ENCODE measurements around the gene AGTRAP.
A peak's percentile ranks its signal among the peaks of the same experiment; 100 is the strongest.

The AGTRAP gene

GRCh38 chr1:11764115-11764514 is 28.2 kb downstream of the AGTRAP start:
- no peak for DNase-seq (ENCODE audit: low spot score)

- no peak for DNase-seq (ENCODE audit: low spot score)
These were observed 28.6 kb downstream of the AGTRAP start for GRCh38 chr1:11764519-11764918.

GRCh38 chr1:11765661-11766428 is 29.9 kb downstream of the AGTRAP start:
- DNase-seq (ENCODE audit: low spot score) = no peak

GRCh38 chr1:11766429-11766776 is 30.5 kb downstream of the AGTRAP start:
- no peak for DNase-seq (ENCODE audit: low spot score)

- DNase-seq (ENCODE audit: low spot score) = no peak
These were observed 32.2 kb downstream of the AGTRAP start for GRCh38 chr1:11767922-11768704.

GRCh38 chr1:11768821-11769220 is 32.9 kb downstream of the AGTRAP start:
- no peak for DNase-seq (ENCODE audit: low spot score)

GRCh38 chr1:11769274-11769673 is 33.3 kb downstream of the AGTRAP start:
- DNase-seq (ENCODE audit: low spot score) = no peak

- no peak for DNase-seq (ENCODE audit: low spot score)
These were observed 34.1 kb downstream of the AGTRAP start for GRCh38 chr1:11770011-11770410.

- no peak for DNase-seq (ENCODE audit: low spot score)
These were observed 35.6 kb downstream of the AGTRAP start for GRCh38 chr1:11771481-11772043.

GRCh38 chr1:11772458-11772857 is 36.5 kb downstream of the AGTRAP start:
- no peak for DNase-seq (ENCODE audit: low spot score)

- DNase-seq (ENCODE audit: low spot score) = no peak
These were observed 38.8 kb downstream of the AGTRAP start for GRCh38 chr1:11774753-11775152.

- DNase-seq (ENCODE audit: low spot score) = no peak
These were observed 41.9 kb downstream of the AGTRAP start for GRCh38 chr1:11777658-11778322.

GRCh38 chr1:11778336-11778735 is 42.4 kb downstream of the AGTRAP start:
- no peak for DNase-seq (ENCODE audit: low spot score)

GRCh38 chr1:11778844-11779623 is 43.1 kb downstream of the AGTRAP start:
- no peak for DNase-seq (ENCODE audit: low spot score)

GRCh38 chr1:11779715-11780379 is 43.9 kb downstream of the AGTRAP start:
- no peak for DNase-seq (ENCODE audit: low spot score)

GRCh38 chr1:11780380-11781147 is 44.6 kb downstream of the AGTRAP start:
- no peak for DNase-seq (ENCODE audit: low spot score)

GRCh38 chr1:11781297-11781696 is 45.4 kb downstream of the AGTRAP start:
- peak; percentile 62 for DNase-seq (ENCODE audit: low spot score)

GRCh38 chr1:11782127-11782708 is 46.3 kb downstream of the AGTRAP start:
- no peak for DNase-seq (ENCODE audit: low spot score)

- DNase-seq (ENCODE audit: low spot score) = no peak
These were observed 47.6 kb downstream of the AGTRAP start for GRCh38 chr1:11783556-11783955.

Measured in kidney tubule cell (primary cell).